Neural cell (in vitro differentiated cells): ENCODE results near the gene NR2C2. TPM values are rescaled to one million over a fixed set of nuclear protein-coding genes. Genes with fewer than 3 reads are reported as not detected.

Source experiments
- H2AFZ ChIP-seq: fragments of 200-600, 300-800 bp; sonication (generic), shearing (Covaris generic); 2 replicates; pipeline ENCODE4 v1.6.0; 2014; ENCODE audit warnings: low read depth, mild to moderate bottlenecking, antibody characterized with exemption, low read length, moderate library complexity
- H3F3A ChIP-seq: fragments of 200-600 bp; shearing (Covaris generic); 2 replicates; pipeline ENCODE4 v1.6.1; 2016; ENCODE audit warnings: mild to moderate bottlenecking, moderate library complexity, mixed read lengths, antibody characterized with exemption, low read length; ENCODE audit not compliant: insufficient read depth, poor library complexity, severe bottlenecking
- H3K27ac ChIP-seq: fragments of 200-600, 300-800 bp; sonication (generic), shearing (Covaris generic); 2 replicates; pipeline ENCODE4 v1.5.1; 2014; ENCODE audit warnings: mild to moderate bottlenecking, low read length, moderate library complexity
- H3K27me3 ChIP-seq: fragments of 300-800, 200-600 bp; sonication (generic), shearing (Covaris generic); 2 replicates; pipeline ENCODE4 v1.6.0; 2014; ENCODE audit warnings: mild to moderate bottlenecking, low read depth, low read length, moderate library complexity; ENCODE audit not compliant: insufficient read depth
- H3K36me3 ChIP-seq: fragments of 300-800, 200-600 bp; sonication (generic), shearing (Covaris generic); 2 replicates; pipeline ENCODE4 v1.5.1; 2014; ENCODE audit warnings: mild to moderate bottlenecking, antibody characterized with exemption, low read length, moderate library complexity; ENCODE audit not compliant: insufficient read depth
- H3K4me2 ChIP-seq: fragments of 300-800, 200-600 bp; sonication (generic), shearing (Covaris generic); 2 replicates; pipeline ENCODE4 v1.6.0; 2014; ENCODE audit warnings: mild to moderate bottlenecking, low read length
- H3K4me3 ChIP-seq: fragments of 300-800, 200-600 bp; sonication (generic), shearing (Covaris generic); 2 replicates; pipeline ENCODE4 v1.5.1; 2014; ENCODE audit warnings: mild to moderate bottlenecking, low read length, moderate library complexity
- H3K79me2 ChIP-seq: fragments of 200-600 bp; shearing (Covaris generic); replicated peaks from 2 replicates; pipeline ENCODE4 v1.6.0; 2014; ENCODE audit warnings: mild to moderate bottlenecking, low read length, moderate library complexity; ENCODE audit not compliant: insufficient read depth
- H3K9ac ChIP-seq: fragments of 300-800, 200-600 bp; sonication (generic), shearing (Covaris generic); 2 replicates; pipeline ENCODE4 v1.6.1; 2016; ENCODE audit warnings: mild to moderate bottlenecking, low read length, mixed read lengths
- H3K9me2 ChIP-seq: fragments of 200-600 bp; shearing (Covaris generic); 2 replicates; pipeline ENCODE4 v1.6.1; 2016; ENCODE audit warnings: mild to moderate bottlenecking, low read length, mixed read lengths; ENCODE audit not compliant: insufficient read depth
- H3K9me3 ChIP-seq: fragments of 200-600, 300-800 bp; sonication (generic), shearing (Covaris generic); 2 replicates; pipeline ENCODE4 v1.6.1; 2016; ENCODE audit warnings: mild to moderate bottlenecking, mixed run types, low read length, moderate library complexity, mixed read lengths
- H4K20me1 ChIP-seq: fragments of 200-600 bp; shearing (Covaris generic); 2 replicates; pipeline ENCODE4 v1.6.1; 2016; ENCODE audit warnings: mild to moderate bottlenecking, mixed run types; ENCODE audit not compliant: insufficient read depth
- EP300 ChIP-seq: fragments of 450-650 bp; conservative IDR thresholded peaks from 2 replicates; pipeline ENCODE4 v1.6.1; 2014; ENCODE audit warnings: antibody characterized with exemption, mild to moderate bottlenecking, moderate library complexity; ENCODE audit not compliant: poor library complexity, severe bottlenecking
- EZH2 ChIP-seq: fragments of 200-600, 300-800 bp; shearing (Covaris generic), sonication (generic); IDR thresholded peaks from 2 replicates; pipeline ENCODE4 v1.6.1; 2014; ENCODE audit warnings: antibody characterized with exemption, low read length, borderline replicate concordance, mild to moderate bottlenecking; ENCODE audit not compliant: insufficient read depth, poor library complexity, severe bottlenecking
- MXI1 ChIP-seq: fragments of 450-650 bp; conservative IDR thresholded peaks from 2 replicates; pipeline ENCODE4 v1.6.1; 2014; ENCODE audit warnings: antibody characterized with exemption, mild to moderate bottlenecking; ENCODE audit not compliant: poor library complexity, severe bottlenecking
- POLR2AphosphoS5 ChIP-seq: IDR thresholded peaks from 2 replicates; pipeline ENCODE4 v1.6.1; 2012
- RAD21 ChIP-seq: fragments of 450-650 bp; conservative IDR thresholded peaks from 2 replicates; pipeline ENCODE4 v1.6.1; 2014; ENCODE audit warnings: antibody characterized with exemption, mild to moderate bottlenecking, moderate library complexity
- REST ChIP-seq: IDR thresholded peaks from 2 replicates; pipeline ENCODE4 v1.6.1; 2012; ENCODE audit warnings: borderline replicate concordance
- SMC3 ChIP-seq: fragments of 450-650 bp; conservative IDR thresholded peaks from 2 replicates; pipeline ENCODE4 v1.6.1; 2014; ENCODE audit warnings: antibody characterized with exemption, mild to moderate bottlenecking, moderate library complexity; ENCODE audit not compliant: poor library complexity
- TAF1 ChIP-seq: IDR thresholded peaks from 2 replicates; pipeline ENCODE4 v1.6.1; 2012; ENCODE audit warnings: low read depth
- polyA plus RNA-seq: library from polyadenylated mRNA; depleted of rRNA; stranded (reverse); fragments of >200 nt; gene quantifications from 2 replicates; pipeline ENCODE4 v1.2.3, GENCODE V29; 2014
- TF ChIP-seq, protein P1 (sequence below): fragments of 450-650 bp; IDR thresholded peaks from 2 replicates; pipeline ENCODE4 v1.5.1; 2014; ENCODE audit warnings: antibody characterized with exemption, mild to moderate bottlenecking, moderate library complexity; ENCODE audit not compliant: poor library complexity, severe bottlenecking

The NR2C2 gene
- polyA plus RNA-seq, 1 donor from 2014 or later: 37.5 TPM

GRCh38 chr3:15064835-15065549 lies 117.6 kb downstream of the NR2C2 start, which contains the start of gene MRPS25:
Gene MRPS25 (minus strand): TSS chr3:15065315. CDS start chr3:15065194, 121 bp downstream.
- H3K36me3 ChIP-seq: no peaks in the 10 kb centered on the region
- H3K4me3 ChIP-seq: peak within 1 kb of the TSS; percentile 99
- H3F3A ChIP-seq: no peaks in the 10 kb centered on the region
- H2AFZ ChIP-seq: peak within 1 kb of the TSS; percentile 94
- peak within 1 kb of the TSS; percentile 73 for H3K27ac ChIP-seq
- peak within 1 kb of the TSS; percentile 81 for H3K4me2 ChIP-seq
- no peaks in the 10 kb centered on the region for H3K9me2 ChIP-seq
- H3K9me3 ChIP-seq: no peaks in the 10 kb centered on the region
- no peaks in the 10 kb centered on the region for H3K27me3 ChIP-seq
- TF ChIP-seq SMC3 (peak; percentile 50), RAD21 (no peak), REST (no peak), POLR2AphosphoS5 (peak; percentile 98), EZH2 (no peak), EP300 (no peak), TAF1 (peak; percentile 76), MXI1 (peak; percentile 96)
- no peaks in the 10 kb centered on the region for H4K20me1 ChIP-seq
- peaks cover 18% of the 10 kb centered on the region for H3K79me2 ChIP-seq
- H3K9ac ChIP-seq: peak within 1 kb of the TSS; percentile 95

GRCh38 chr3:15065550-15066007 lies 118.2 kb downstream of the NR2C2 start:
- Histone ChIP-seq H3K9ac (peak overlapping the region; percentile 95), H3K79me2 (peaks cover 18% of the 10 kb centered on the region), H3K27ac (no peak overlapping the region), H2AFZ (peak overlapping the region; percentile 51), H3K9me3 (no peaks in the 10 kb centered on the region), H3K27me3 (no peaks in the 10 kb centered on the region), H3K4me2 (peak overlapping the region; percentile 81), H3K36me3 (no peaks in the 10 kb centered on the region), H3K4me3 (peak overlapping the region; percentile 99), H3F3A (no peaks in the 10 kb centered on the region), H3K9me2 (no peaks in the 10 kb centered on the region), H4K20me1 (no peaks in the 10 kb centered on the region)
- TF ChIP-seq, protein P1, sequence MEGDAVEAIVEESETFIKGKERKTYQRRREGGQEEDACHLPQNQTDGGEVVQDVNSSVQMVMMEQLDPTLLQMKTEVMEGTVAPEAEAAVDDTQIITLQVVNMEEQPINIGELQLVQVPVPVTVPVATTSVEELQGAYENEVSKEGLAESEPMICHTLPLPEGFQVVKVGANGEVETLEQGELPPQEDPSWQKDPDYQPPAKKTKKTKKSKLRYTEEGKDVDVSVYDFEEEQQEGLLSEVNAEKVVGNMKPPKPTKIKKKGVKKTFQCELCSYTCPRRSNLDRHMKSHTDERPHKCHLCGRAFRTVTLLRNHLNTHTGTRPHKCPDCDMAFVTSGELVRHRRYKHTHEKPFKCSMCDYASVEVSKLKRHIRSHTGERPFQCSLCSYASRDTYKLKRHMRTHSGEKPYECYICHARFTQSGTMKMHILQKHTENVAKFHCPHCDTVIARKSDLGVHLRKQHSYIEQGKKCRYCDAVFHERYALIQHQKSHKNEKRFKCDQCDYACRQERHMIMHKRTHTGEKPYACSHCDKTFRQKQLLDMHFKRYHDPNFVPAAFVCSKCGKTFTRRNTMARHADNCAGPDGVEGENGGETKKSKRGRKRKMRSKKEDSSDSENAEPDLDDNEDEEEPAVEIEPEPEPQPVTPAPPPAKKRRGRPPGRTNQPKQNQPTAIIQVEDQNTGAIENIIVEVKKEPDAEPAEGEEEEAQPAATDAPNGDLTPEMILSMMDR: no peak
- TF ChIP-seq MXI1 (no peak), TAF1 (no peak), POLR2AphosphoS5 (no peak), REST (no peak), EP300 (no peak)
